HEK293T (cell line): ENCODE data around the gene PTCH1.

Source experiments
- BHLHE40 ChIP-seq: fragments of 450-650 bp; IDR thresholded peaks from 2 replicates; pipeline ENCODE4 v1.6.1; 2016; ENCODE audit warnings: mild to moderate bottlenecking, moderate library complexity, borderline replicate concordance
- ELF4 ChIP-seq: fragments of 450-650 bp; IDR thresholded peaks from 2 replicates; pipeline ENCODE4 v1.6.1; 2017; ENCODE audit warnings: antibody characterized with exemption
- FOXA1 ChIP-seq: fragments of 450-650 bp; IDR thresholded peaks from 2 replicates; pipeline ENCODE4 v1.6.1; 2016; ENCODE audit warnings: mild to moderate bottlenecking
- FOXK2 ChIP-seq: fragments of 450-650 bp; IDR thresholded peaks from 2 replicates; pipeline ENCODE4 v1.6.1; 2016; ENCODE audit warnings: mild to moderate bottlenecking
- FOXM1 ChIP-seq: fragments of 450-650 bp; IDR thresholded peaks from 2 replicates; pipeline ENCODE4 v1.6.1; 2017; ENCODE audit warnings: mild to moderate bottlenecking, borderline replicate concordance
- HDGF ChIP-seq: fragments of 450-650 bp; IDR thresholded peaks from 2 replicates; pipeline ENCODE4 v1.6.1; 2017; ENCODE audit warnings: antibody characterized with exemption, borderline replicate concordance
- L3MBTL2 ChIP-seq: fragments of 450-650 bp; conservative IDR thresholded peaks from 2 replicates; pipeline ENCODE4 v1.6.1; 2016; ENCODE audit warnings: mild to moderate bottlenecking
- LEF1 ChIP-seq: fragments of 450-650 bp; IDR thresholded peaks from 2 replicates; pipeline ENCODE4 v1.6.1; 2017; ENCODE audit warnings: mild to moderate bottlenecking, borderline replicate concordance
- NFRKB ChIP-seq: fragments of 450-650 bp; IDR thresholded peaks from 2 replicates; pipeline ENCODE4 v1.6.1; 2016; ENCODE audit warnings: mild to moderate bottlenecking, moderate library complexity
- SP1 ChIP-seq: fragments of 450-650 bp; IDR thresholded peaks from 2 replicates; pipeline ENCODE4 v1.6.1; 2017
- SUZ12 ChIP-seq: fragments of 450-650 bp; IDR thresholded peaks from 2 replicates; pipeline ENCODE4 v1.6.1; 2016; ENCODE audit warnings: mild to moderate bottlenecking
- ZNF384 ChIP-seq: fragments of 450-650 bp; IDR thresholded peaks from 2 replicates; pipeline ENCODE4 v1.6.1; 2016

- TF ChIP-seq FOXM1: no peak
- no peak for TF ChIP-seq ELF4
- no peak for TF ChIP-seq BHLHE40
- no peak for TF ChIP-seq LEF1
- TF ChIP-seq L3MBTL2: no peak
- no peak for TF ChIP-seq SP1
- no peak for TF ChIP-seq FOXK2
- TF ChIP-seq NFRKB: no peak
- no peak for TF ChIP-seq HDGF
- TF ChIP-seq FOXA1: no peak
- TF ChIP-seq SUZ12: no peak
- TF ChIP-seq ZNF384: no peak
Measured at GRCh38 chr9:95449016-95449415, 67.8 kb downstream of the PTCH1 start.
